ENCODE data around the gene MRGPRG. TPM values are rescaled to one million over a fixed set of nuclear protein-coding genes. Genes with fewer than 3 reads are reported as not detected.

MRGPRG gene
- total RNA-seq, 1 experiment from 2014 or later, result not detected

- CTCF ChIA-PET, result no interaction called here
- POLR2A ChIA-PET, result no interaction called here
- H3K27me3 ChIP-seq (ENCODE audit: control insufficient read depth, insufficient read depth, low read length), result peaks cover 4% of the 10 kb centered on the region; the same call in 1 of the 2 replicates
- BruUV-seq (replicated peaks), result no TSS peak
- ATAC-seq (no peak), DNase-seq (ENCODE audit: low read depth, low spot score) (no peak)
- no peaks in the 10 kb centered on the region for H3K36me3 ChIP-seq (ENCODE audit: control insufficient read depth, insufficient read depth, low read length)
- H3K4me1 ChIP-seq (ENCODE audit: control insufficient read depth, insufficient read depth, low read length), result no peaks in the 10 kb centered on the region
- H3K9me3 ChIP-seq (ENCODE audit: control insufficient read depth, insufficient read depth, low read depth, low read length), result peaks cover 14% of the 10 kb centered on the region; the same call in 1 of the 2 replicates
- in situ Hi-C loops (cut with HindIII; ENCODE audit: low pct_unique_long_range_greater_than_20kb, low sequenced_read_pairs), result no loop called here
- no peak overlapping the region for H3K27ac ChIP-seq (ENCODE audit: low read length)
- no peak overlapping the region for H3K4me3 ChIP-seq (ENCODE audit: low read depth in 2 of 2, low read length in 2 of 2)
- intact Hi-C loops (cut with micrococcal nuclease; ENCODE audit: unreplicated experiment), result no loop called here
- TF ChIP-seq CTCF (IDR thresholded peaks at IDR 0.05) (no peak), SIN3A (IDR thresholded peaks at IDR 0.05; ENCODE audit: borderline replicate concordance, insufficient read depth, low read depth, low read length) (no peak), POLR2AphosphoS5 (IDR thresholded peaks at IDR 0.05; ENCODE audit: low read depth, low read length) (no peak), TCF7L2 (IDR thresholded peaks at IDR 0.05; ENCODE audit: low read depth, low read length) (no peak), REST (IDR thresholded peaks at IDR 0.05; ENCODE audit: insufficient read depth in 1 of 2, low read depth in 2 of 2, low read length in 1 of 2) (no peak)
Observed at GRCh38 chr11:3177931-3178330, 40.7 kb downstream of the MRGPRG start.

GRCh38 chr11:3176487-3176886 lies 42.1 kb downstream of the MRGPRG start:
- TF ChIP-seq TCF7L2 (IDR thresholded peaks at IDR 0.05; ENCODE audit: low read depth, low read length) (no peak), POLR2AphosphoS5 (IDR thresholded peaks at IDR 0.05; ENCODE audit: low read depth, low read length) (no peak), SIN3A (IDR thresholded peaks at IDR 0.05; ENCODE audit: borderline replicate concordance, insufficient read depth, low read depth, low read length) (no peak), CTCF (IDR thresholded peaks at IDR 0.05) (no peak), REST (IDR thresholded peaks at IDR 0.05; ENCODE audit: insufficient read depth in 1 of 2, low read depth in 2 of 2, low read length in 1 of 2) (no peak)
- intact Hi-C loops (cut with micrococcal nuclease; ENCODE audit: unreplicated experiment), result no loop called here
- CTCF ChIA-PET, result no interaction called here
- Histone ChIP-seq H3K27ac (ENCODE audit: low read length) (no peak overlapping the region), H3K4me1 (ENCODE audit: control insufficient read depth, insufficient read depth, low read length) (no peaks in the 10 kb centered on the region), H3K4me3 (ENCODE audit: low read depth in 2 of 2, low read length in 2 of 2) (no peak overlapping the region), H3K9me3 (ENCODE audit: control insufficient read depth, insufficient read depth, low read depth, low read length) (peaks cover 14% of the 10 kb centered on the region; the same call in 1 of the 2 replicates), H3K27me3 (ENCODE audit: control insufficient read depth, insufficient read depth, low read length) (peaks cover 4% of the 10 kb centered on the region; the same call in 1 of the 2 replicates), H3K36me3 (ENCODE audit: control insufficient read depth, insufficient read depth, low read length) (no peaks in the 10 kb centered on the region)
- POLR2A ChIA-PET, result no interaction called here
- DNase-seq (ENCODE audit: low read depth, low spot score) (no peak), ATAC-seq (no peak)
- no TSS peak for BruUV-seq (replicated peaks)
- in situ Hi-C loops (cut with HindIII; ENCODE audit: low pct_unique_long_range_greater_than_20kb, low sequenced_read_pairs), result no loop called here

Data from Panc1 (cell line).